Vagina (tissue), 2 donors: ENCODE data around the gene GFI1B.

Experiments
- POLR2A ChIP-seq, 2 donors: fragments of 450-650 bp; IDR thresholded peaks; one replicate each; pipeline ENCODE4 v1.6.1; 2017; ENCODE audit warnings: antibody characterized with exemption in 2 of 2, mild to moderate bottlenecking in 2 of 2, moderate library complexity in 2 of 2
- POLR2AphosphoS5 ChIP-seq, 2 donors: sonication (generic); formaldehyde crosslinking; IDR thresholded peaks; one replicate each; pipeline ENCODE4 v1.9.0; 2017; ENCODE audit warnings: antibody characterized with exemption in 2 of 2, mild to moderate bottlenecking in 2 of 2, low read depth in 1 of 2; ENCODE audit not compliant: insufficient read depth in 1 of 2
- TF ChIP-seq, protein P1 (sequence below), 3 experiments: fragments of 450-650 bp in 2 of 3; fragments of 200-600 bp in 1 of 3; sonication (generic) in 1 of 3; IDR thresholded peaks; one replicate each; pipeline ENCODE4 v1.5.1; 2017 to 2019; ENCODE audit warnings: antibody characterized with exemption in 3 of 3, mild to moderate bottlenecking in 2 of 3, moderate library complexity in 2 of 3

GRCh38 chr9:132978112-132978450, 413 bp upstream of the GFI1B start:
- TF ChIP-seq, protein P1, sequence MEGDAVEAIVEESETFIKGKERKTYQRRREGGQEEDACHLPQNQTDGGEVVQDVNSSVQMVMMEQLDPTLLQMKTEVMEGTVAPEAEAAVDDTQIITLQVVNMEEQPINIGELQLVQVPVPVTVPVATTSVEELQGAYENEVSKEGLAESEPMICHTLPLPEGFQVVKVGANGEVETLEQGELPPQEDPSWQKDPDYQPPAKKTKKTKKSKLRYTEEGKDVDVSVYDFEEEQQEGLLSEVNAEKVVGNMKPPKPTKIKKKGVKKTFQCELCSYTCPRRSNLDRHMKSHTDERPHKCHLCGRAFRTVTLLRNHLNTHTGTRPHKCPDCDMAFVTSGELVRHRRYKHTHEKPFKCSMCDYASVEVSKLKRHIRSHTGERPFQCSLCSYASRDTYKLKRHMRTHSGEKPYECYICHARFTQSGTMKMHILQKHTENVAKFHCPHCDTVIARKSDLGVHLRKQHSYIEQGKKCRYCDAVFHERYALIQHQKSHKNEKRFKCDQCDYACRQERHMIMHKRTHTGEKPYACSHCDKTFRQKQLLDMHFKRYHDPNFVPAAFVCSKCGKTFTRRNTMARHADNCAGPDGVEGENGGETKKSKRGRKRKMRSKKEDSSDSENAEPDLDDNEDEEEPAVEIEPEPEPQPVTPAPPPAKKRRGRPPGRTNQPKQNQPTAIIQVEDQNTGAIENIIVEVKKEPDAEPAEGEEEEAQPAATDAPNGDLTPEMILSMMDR (IDR thresholded peaks at IDR 0.05) = no peak
- TF ChIP-seq POLR2AphosphoS5 (IDR thresholded peaks at IDR 0.05; ENCODE audit: insufficient read depth in 1 of 2, low read depth in 1 of 2) (no peak), POLR2A (IDR thresholded peaks at IDR 0.05) (no peak)
